ENCODE results near the gene DIAPH2.

Gene DIAPH2

GRCh38 chrX:97210501-97210900 is 525.9 kb downstream of the DIAPH2 start:
- no peak for DNase-seq

GRCh38 chrX:97211070-97211469 is 526.4 kb downstream of the DIAPH2 start:
- DNase-seq, result no peak

GRCh38 chrX:97215186-97215585 is 530.5 kb downstream of the DIAPH2 start:
- no peak for DNase-seq

GRCh38 chrX:97224148-97224547 is 539.5 kb downstream of the DIAPH2 start:
- no peak for DNase-seq

- no peak for DNase-seq
Measured at GRCh38 chrX:97229318-97229717, 544.7 kb downstream of the DIAPH2 start.

GRCh38 chrX:97230948-97231347 is 546.3 kb downstream of the DIAPH2 start:
- no peak for DNase-seq

GRCh38 chrX:97234471-97235081 is 549.9 kb downstream of the DIAPH2 start:
- DNase-seq, result no peak

GRCh38 chrX:97238632-97239031 is 554.0 kb downstream of the DIAPH2 start:
- no peak for DNase-seq

- no peak for DNase-seq
Measured at GRCh38 chrX:97252111-97252510, 567.5 kb downstream of the DIAPH2 start.

- DNase-seq, result no peak
Measured at GRCh38 chrX:97260679-97261078, 576.0 kb downstream of the DIAPH2 start.

GRCh38 chrX:97266406-97267121 is 581.9 kb downstream of the DIAPH2 start:
- no peak for DNase-seq

- no peak for DNase-seq
Measured at GRCh38 chrX:97267396-97268181, 582.9 kb downstream of the DIAPH2 start.

- no peak for DNase-seq
Measured at GRCh38 chrX:97268182-97268680, 583.6 kb downstream of the DIAPH2 start.

- no peak for DNase-seq
Measured at GRCh38 chrX:97284531-97284930, 599.9 kb downstream of the DIAPH2 start.

- no peak for DNase-seq
Measured at GRCh38 chrX:97290199-97290598, 605.6 kb downstream of the DIAPH2 start.

GRCh38 chrX:97294041-97294440 is 609.4 kb downstream of the DIAPH2 start:
- DNase-seq, result no peak

- no peak for DNase-seq
Measured at GRCh38 chrX:97295954-97296353, 611.3 kb downstream of the DIAPH2 start.

GRCh38 chrX:97306771-97307470 is 622.3 kb downstream of the DIAPH2 start:
- no peak for DNase-seq

GRCh38 chrX:97308171-97308570 is 623.5 kb downstream of the DIAPH2 start:
- DNase-seq, result no peak

- no peak for DNase-seq
Measured at GRCh38 chrX:97309487-97310116, 625.0 kb downstream of the DIAPH2 start.

GRCh38 chrX:97310373-97310772 is 625.7 kb downstream of the DIAPH2 start:
- no peak for DNase-seq

GRCh38 chrX:97311066-97311778 is 626.6 kb downstream of the DIAPH2 start:
- DNase-seq, result no peak
